GM12865 (cell line): ENCODE data around the gene EGR2.

Experiments
- DNase-seq: peaks from one replicate; pipeline ENCODE4 v3.0.0; 2010; ENCODE audit warnings: low read depth
- H3K4me3 ChIP-seq: 2 replicates; pipeline ENCODE4 v1.5.1; 2011; ENCODE audit warnings: mild to moderate bottlenecking, low read depth, low read length, control low read depth
- TF ChIP-seq, protein P1 (sequence below): IDR thresholded peaks from 2 replicates; pipeline ENCODE4 v1.5.1; 2011; ENCODE audit warnings: low read length, control low read depth, low read depth, inconsistent platforms; ENCODE audit not compliant: insufficient read depth; ENCODE audit errors: missing control alignments

The EGR2 gene

DNA sequence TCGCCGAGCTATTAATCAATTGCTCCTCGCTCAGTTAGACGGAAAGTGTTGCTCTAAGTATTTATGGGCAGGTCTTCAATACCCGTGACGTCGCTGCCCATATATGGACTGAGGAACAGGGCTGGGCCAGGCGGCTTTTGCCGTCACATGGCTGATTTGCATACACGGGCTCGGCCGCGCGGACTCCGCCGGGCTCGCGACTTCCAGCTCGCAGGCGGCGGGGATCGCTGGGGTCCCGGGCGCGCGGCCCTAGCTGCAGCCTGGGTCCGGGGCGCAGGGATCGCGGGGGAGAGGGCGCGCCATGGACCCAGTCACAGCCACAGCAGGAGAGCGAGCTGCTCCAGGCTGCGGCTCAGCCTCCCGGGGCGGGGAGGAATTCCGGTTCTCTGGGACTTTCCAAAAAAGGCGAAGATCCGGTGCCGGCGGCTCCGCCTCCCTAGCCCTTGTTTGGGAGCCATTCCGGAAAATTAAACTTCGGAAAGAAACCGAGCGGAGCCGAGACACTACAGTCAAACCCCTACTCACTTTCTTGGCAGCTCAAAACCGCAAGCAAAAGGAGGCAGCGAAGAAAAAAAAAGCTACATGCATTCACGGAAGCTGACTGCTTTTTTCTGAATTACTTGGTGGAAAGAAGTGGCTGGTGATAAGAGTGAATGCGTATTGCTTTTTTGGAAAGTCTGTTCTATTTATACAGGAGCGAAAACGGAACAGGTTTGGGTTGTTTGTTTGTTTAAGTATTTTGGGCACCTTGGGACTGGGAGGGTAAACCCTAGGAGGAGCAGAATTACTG, at the start of gene EGR2:
TSS of gene EGR2 (minus strand) at position 36 of the 790 bp plus-strand sequence. CDS start 337 bp downstream, outside the sequence.
- peak; percentile 98 for DNase-seq
- peak within 1 kb of the TSS; percentile 71 for H3K4me3 ChIP-seq
- TF ChIP-seq, protein P1, sequence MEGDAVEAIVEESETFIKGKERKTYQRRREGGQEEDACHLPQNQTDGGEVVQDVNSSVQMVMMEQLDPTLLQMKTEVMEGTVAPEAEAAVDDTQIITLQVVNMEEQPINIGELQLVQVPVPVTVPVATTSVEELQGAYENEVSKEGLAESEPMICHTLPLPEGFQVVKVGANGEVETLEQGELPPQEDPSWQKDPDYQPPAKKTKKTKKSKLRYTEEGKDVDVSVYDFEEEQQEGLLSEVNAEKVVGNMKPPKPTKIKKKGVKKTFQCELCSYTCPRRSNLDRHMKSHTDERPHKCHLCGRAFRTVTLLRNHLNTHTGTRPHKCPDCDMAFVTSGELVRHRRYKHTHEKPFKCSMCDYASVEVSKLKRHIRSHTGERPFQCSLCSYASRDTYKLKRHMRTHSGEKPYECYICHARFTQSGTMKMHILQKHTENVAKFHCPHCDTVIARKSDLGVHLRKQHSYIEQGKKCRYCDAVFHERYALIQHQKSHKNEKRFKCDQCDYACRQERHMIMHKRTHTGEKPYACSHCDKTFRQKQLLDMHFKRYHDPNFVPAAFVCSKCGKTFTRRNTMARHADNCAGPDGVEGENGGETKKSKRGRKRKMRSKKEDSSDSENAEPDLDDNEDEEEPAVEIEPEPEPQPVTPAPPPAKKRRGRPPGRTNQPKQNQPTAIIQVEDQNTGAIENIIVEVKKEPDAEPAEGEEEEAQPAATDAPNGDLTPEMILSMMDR, result no peak

DNA sequence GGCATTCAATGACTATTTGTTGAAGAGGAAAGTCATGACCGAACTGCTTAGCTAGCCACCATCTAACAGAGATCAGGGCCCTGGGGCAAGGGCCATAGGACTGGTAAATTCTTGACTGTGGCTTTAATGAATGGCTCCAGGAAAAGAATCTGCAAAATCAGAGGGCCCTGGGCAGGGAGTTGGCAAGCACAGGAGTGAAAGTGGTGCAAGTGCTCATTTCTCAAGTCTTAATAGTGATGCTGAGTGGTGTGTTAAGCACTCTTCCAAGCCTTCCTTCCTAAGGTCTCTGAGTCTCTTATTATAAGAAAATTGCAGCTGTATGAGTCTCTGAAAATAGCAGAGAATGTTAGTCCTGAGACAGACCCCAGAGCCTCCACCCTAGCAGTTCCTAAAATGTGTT, 46.3 kb upstream of the EGR2 start:
- TF ChIP-seq, protein P1, result no peak
- no peak overlapping the region for H3K4me3 ChIP-seq

DNA sequence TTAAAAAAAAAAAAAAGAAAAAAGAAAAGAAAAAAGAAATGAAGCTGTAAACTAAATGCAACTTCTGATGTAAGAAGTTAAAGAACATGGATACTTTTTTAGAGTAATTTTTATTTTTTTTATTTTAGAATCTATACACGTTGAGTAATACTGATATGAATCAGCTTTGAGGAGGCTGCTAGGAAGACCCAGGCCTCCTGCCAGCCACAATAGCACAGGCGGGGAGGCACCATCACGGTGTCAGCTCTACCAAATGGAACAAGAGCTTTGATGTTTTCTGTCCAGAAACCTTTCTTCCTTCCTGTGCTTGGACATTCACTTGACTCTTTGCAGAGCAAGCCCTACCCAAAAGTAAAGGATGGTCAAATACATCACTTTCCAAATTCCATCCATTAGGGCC, 45.3 kb upstream of the EGR2 start:
- H3K4me3 ChIP-seq, result no peak overlapping the region
- no peak for DNase-seq
- TF ChIP-seq, protein P1, result no peak

More for the DNA sequence above, 46.3 kb upstream of the EGR2 start:
- no peak for DNase-seq

DNA sequence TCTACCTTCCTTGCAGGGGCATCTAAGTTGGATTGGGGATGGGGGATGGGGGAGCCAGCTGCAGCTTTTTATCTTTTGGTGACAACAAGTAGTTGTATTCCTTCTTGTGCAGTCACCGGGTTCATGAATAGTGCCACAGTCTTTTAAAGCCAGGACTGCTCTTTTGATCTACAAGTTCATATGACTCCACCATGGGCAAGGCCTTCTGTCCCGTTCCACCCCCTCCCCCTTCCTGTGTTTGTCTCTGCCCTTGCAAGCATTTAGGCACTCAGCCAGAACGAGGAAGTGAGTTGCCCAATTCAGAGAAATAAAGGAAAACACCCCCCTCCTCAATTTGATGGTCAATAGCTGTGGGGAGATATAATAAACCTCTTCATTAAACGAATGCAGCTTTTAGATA, 44.8 kb upstream of the EGR2 start:
- no peak overlapping the region for H3K4me3 ChIP-seq
- no peak for DNase-seq
- TF ChIP-seq, protein P1, result no peak

DNA sequence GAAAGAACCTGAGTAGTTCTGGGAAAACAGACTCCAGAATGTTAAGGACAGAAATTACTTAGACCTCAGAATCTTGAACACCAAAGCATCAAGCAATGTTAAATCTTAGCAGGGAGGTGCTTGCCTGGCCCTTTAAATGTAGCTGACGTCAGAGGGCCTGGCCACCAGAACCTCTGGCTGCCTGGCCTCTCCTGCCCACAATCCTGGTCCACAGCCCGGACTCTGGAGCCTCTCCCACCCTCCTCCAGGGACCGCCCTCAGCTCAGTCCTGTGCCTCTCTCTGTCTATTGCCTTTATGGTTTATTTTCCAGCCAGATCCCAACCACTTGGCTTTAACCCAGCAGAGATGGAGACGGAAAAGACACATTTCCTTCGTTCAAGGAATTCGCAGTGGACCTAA, 42.2 kb upstream of the EGR2 start:
- H3K4me3 ChIP-seq, result no peak overlapping the region
- TF ChIP-seq, protein P1, result no peak
- DNase-seq, result no peak

DNA sequence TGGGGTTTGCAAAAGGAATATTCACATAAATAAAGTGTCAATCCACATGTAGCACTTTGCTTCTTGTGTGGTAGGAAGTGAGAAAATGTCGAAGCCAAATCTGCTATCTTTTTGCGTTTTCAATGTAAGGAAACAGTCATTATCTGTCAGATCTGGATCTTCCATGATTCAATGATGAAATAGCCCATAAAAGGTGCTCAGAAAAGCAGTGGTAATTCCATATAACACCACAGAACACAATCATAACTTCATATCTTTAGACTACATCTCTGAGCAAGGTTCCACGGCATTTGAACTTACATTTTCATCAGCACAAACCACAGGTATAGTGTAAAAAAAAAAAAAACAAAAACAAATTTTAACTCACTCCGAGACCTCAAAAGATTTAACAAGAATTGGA, 39.9 kb upstream of the EGR2 start:
- H3K4me3 ChIP-seq, result no peak overlapping the region
- DNase-seq, result no peak
- TF ChIP-seq, protein P1, result no peak

DNA sequence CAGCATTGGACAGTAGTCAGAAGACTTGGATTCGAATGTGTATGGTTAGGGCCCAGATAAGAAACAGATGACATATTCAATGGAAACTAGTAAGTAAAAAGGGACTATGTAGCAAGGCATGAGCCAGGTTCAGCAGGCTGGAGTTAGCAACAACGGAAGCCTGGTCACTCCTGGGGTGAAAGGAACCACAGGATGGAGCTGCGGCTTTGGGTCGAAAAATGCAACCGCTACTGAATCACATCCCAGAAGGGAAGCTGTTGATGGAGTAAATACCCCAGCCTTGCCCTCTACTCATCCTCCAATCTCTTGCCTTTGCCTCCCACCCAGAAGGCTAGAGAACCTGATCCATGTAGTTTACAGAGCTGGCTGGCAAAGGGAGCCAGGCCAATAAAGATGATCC, 37.5 kb upstream of the EGR2 start:
- TF ChIP-seq, protein P1, result no peak
- no peak overlapping the region for H3K4me3 ChIP-seq
- peak; percentile 49 for DNase-seq
